GM19023 (cell line): ENCODE results near the gene HOXC6.

Source experiments
- ATAC-seq: cut with Tn5 transposase; IDR thresholded peaks from one replicate; pipeline ENCODE4 v1.9.1; 2021; ENCODE audit warnings: mild to moderate bottlenecking, moderate library complexity; ENCODE audit not compliant: unreplicated experiment

HOXC6 gene

GRCh38 chr12:54025499-54026405 lies 2.5 kb upstream of the HOXC6 start:
- ATAC-seq: no peak

GRCh38 chr12:54026640-54027441 lies 1.4 kb upstream of the HOXC6 start:
- no peak for ATAC-seq

GRCh38 chr12:54027442-54027786 lies 826 bp upstream of the HOXC6 start:
- no peak for ATAC-seq

- ATAC-seq: no peak
These were observed 1.5 kb downstream of the HOXC6 start for GRCh38 chr12:54029529-54030441.

GRCh38 chr12:54030442-54030801 lies 2.2 kb downstream of the HOXC6 start:
- no peak for ATAC-seq

GRCh38 chr12:54030889-54031471 lies 2.7 kb downstream of the HOXC6 start:
- ATAC-seq: no peak

GRCh38 chr12:54031480-54031879 lies 3.2 kb downstream of the HOXC6 start:
- no peak for ATAC-seq

GRCh38 chr12:54032086-54032619 lies 3.9 kb downstream of the HOXC6 start:
- ATAC-seq: no peak

GRCh38 chr12:54032627-54033100 lies 4.4 kb downstream of the HOXC6 start, which contains the start of gene HOXC5:
Gene HOXC5 (plus strand): TSS chr12:54033050. CDS start chr12:54033123, 73 bp downstream.
- ATAC-seq: no peak

- no peak for ATAC-seq
These were observed 5.1 kb downstream of the HOXC6 start for GRCh38 chr12:54033106-54033979.

GRCh38 chr12:54033980-54034784 lies 5.9 kb downstream of the HOXC6 start:
- no peak for ATAC-seq

- ATAC-seq: no peak
These were observed 6.6 kb downstream of the HOXC6 start for GRCh38 chr12:54034785-54035310.

GRCh38 chr12:54035568-54036264 lies 7.5 kb downstream of the HOXC6 start:
- no peak for ATAC-seq

GRCh38 chr12:54036620-54037359 lies 8.6 kb downstream of the HOXC6 start:
- no peak for ATAC-seq

- ATAC-seq: no peak
These were observed 9.4 kb downstream of the HOXC6 start for GRCh38 chr12:54037360-54038283.
